OCI-LY3 (cell line): ENCODE data around the gene NDC80.

Source experiments
- H2AFZ ChIP-seq: fragments of 200-600, 300-600 bp; shearing (Covaris generic); 2 replicates; pipeline ENCODE4 v1.6.0; 2014; ENCODE audit warnings: antibody characterized with exemption, low read depth, low read length
- H3K27ac ChIP-seq: fragments of 200-600, 300-600 bp; sonication (generic); 2 replicates; pipeline ENCODE4 v1.5.1; 2014; ENCODE audit warnings: mild to moderate bottlenecking, low read length, moderate library complexity, mixed read lengths
- H3K27me3 ChIP-seq: fragments of 200-600, 300-600 bp; sonication (generic); 2 replicates; pipeline ENCODE4 v1.6.1; 2014; ENCODE audit warnings: low read depth, low read length, mixed read lengths
- H3K36me3 ChIP-seq: fragments of 200-600, 300-600 bp; sonication (generic); replicated peaks from 2 replicates; pipeline ENCODE3; 2014; ENCODE audit warnings: low read depth, low read length, mixed read lengths
- H3K4me1 ChIP-seq: fragments of 300-600, 200-600 bp; sonication (generic); 2 replicates; pipeline ENCODE4 v1.6.1; 2014; ENCODE audit warnings: low read length, mixed read lengths
- H3K4me2 ChIP-seq: fragments of 200-600, 300-600 bp; sonication (generic); 2 replicates; pipeline ENCODE4 v1.6.1; 2014; ENCODE audit warnings: low read length, mixed read lengths
- H3K4me3 ChIP-seq: fragments of 300-600, 200-600 bp; sonication (generic); 2 replicates; pipeline ENCODE4 v1.5.1; 2014; ENCODE audit warnings: antibody characterized with exemption, mild to moderate bottlenecking, low read length, moderate library complexity
- H3K79me2 ChIP-seq: fragments of 300-600, 200-600 bp; shearing (Covaris generic); 2 replicates; pipeline ENCODE4 v1.6.1; 2014; ENCODE audit warnings: mild to moderate bottlenecking, low read length, mixed read lengths
- H3K9ac ChIP-seq: fragments of 300-600, 200-600 bp; shearing (Covaris generic); 2 replicates; pipeline ENCODE4 v1.6.0; 2014; ENCODE audit warnings: mild to moderate bottlenecking, low read length, moderate library complexity
- H3K9me3 ChIP-seq: fragments of 200-600, 300-600 bp; shearing (Covaris generic); 2 replicates; pipeline ENCODE4 v1.6.1; 2014; ENCODE audit warnings: low read length, mixed read lengths; ENCODE audit not compliant: insufficient read depth
- H4K20me1 ChIP-seq: fragments of 200-600, 300-600 bp; sonication (generic); 2 replicates; pipeline ENCODE4 v1.6.1; 2016; ENCODE audit warnings: low read length, mixed read lengths; ENCODE audit not compliant: insufficient read depth
- CTCF ChIP-seq: fragments of 200-600, 300-600 bp; sonication (generic); IDR thresholded peaks from 2 replicates; pipeline ENCODE4 v1.5.1; 2014; ENCODE audit warnings: antibody characterized with exemption, low read length, low read depth
- EZH2phosphoT487 ChIP-seq: fragments of 200-600 bp; shearing (Covaris generic); IDR thresholded peaks from 2 replicates; pipeline ENCODE4 v1.6.1; 2018; ENCODE audit warnings: antibody characterized with exemption, mixed run types, low read depth

NDC80 gene

GRCh38 chr18:2529154-2529553 is 42.2 kb upstream of the NDC80 start:
- no peak overlapping the region for H3K4me3 ChIP-seq
- no peak overlapping the region for H2AFZ ChIP-seq
- no peak for TF ChIP-seq EZH2phosphoT487
- no peak for TF ChIP-seq CTCF
- no peaks in the 10 kb centered on the region for H3K9me3 ChIP-seq
- H3K27me3 ChIP-seq, result no peaks in the 10 kb centered on the region
- H3K79me2 ChIP-seq, result no peaks in the 10 kb centered on the region
- H3K36me3 ChIP-seq, result no peaks in the 10 kb centered on the region
- no peaks in the 10 kb centered on the region for H4K20me1 ChIP-seq
- no peak overlapping the region for H3K9ac ChIP-seq
- H3K27ac ChIP-seq, result no peak overlapping the region
- no peaks in the 10 kb centered on the region for H3K4me1 ChIP-seq
- no peak overlapping the region for H3K4me2 ChIP-seq

GRCh38 chr18:2531751-2532150 is 39.6 kb upstream of the NDC80 start:
- peaks cover 3% of the 10 kb centered on the region for H3K36me3 ChIP-seq
- no peaks in the 10 kb centered on the region for H3K79me2 ChIP-seq
- H3K4me2 ChIP-seq, result no peak overlapping the region
- H3K27me3 ChIP-seq, result no peaks in the 10 kb centered on the region
- H3K4me1 ChIP-seq, result no peaks in the 10 kb centered on the region
- TF ChIP-seq CTCF, result no peak
- no peak for TF ChIP-seq EZH2phosphoT487
- H3K4me3 ChIP-seq, result no peak overlapping the region
- H2AFZ ChIP-seq, result no peak overlapping the region
- H4K20me1 ChIP-seq, result no peaks in the 10 kb centered on the region
- no peak overlapping the region for H3K27ac ChIP-seq
- no peaks in the 10 kb centered on the region for H3K9me3 ChIP-seq
- H3K9ac ChIP-seq, result no peak overlapping the region

GRCh38 chr18:2532797-2533196 is 38.6 kb upstream of the NDC80 start:
- H3K4me3 ChIP-seq, result no peak overlapping the region
- no peaks in the 10 kb centered on the region for H3K4me1 ChIP-seq
- no peaks in the 10 kb centered on the region for H4K20me1 ChIP-seq
- no peak overlapping the region for H3K27ac ChIP-seq
- no peak overlapping the region for H3K4me2 ChIP-seq
- TF ChIP-seq CTCF, result no peak
- TF ChIP-seq EZH2phosphoT487, result no peak
- no peak overlapping the region for H2AFZ ChIP-seq
- peaks cover 3% of the 10 kb centered on the region for H3K36me3 ChIP-seq
- no peaks in the 10 kb centered on the region for H3K79me2 ChIP-seq
- H3K9me3 ChIP-seq, result no peaks in the 10 kb centered on the region
- H3K9ac ChIP-seq, result no peak overlapping the region
- no peaks in the 10 kb centered on the region for H3K27me3 ChIP-seq

GRCh38 chr18:2534906-2535305 is 36.5 kb upstream of the NDC80 start:
- Histone ChIP-seq H3K4me1 (no peaks in the 10 kb centered on the region), H3K4me3 (no peak overlapping the region), H3K9me3 (no peaks in the 10 kb centered on the region), H4K20me1 (no peaks in the 10 kb centered on the region), H3K4me2 (no peak overlapping the region), H2AFZ (no peak overlapping the region), H3K27me3 (no peaks in the 10 kb centered on the region), H3K79me2 (no peaks in the 10 kb centered on the region), H3K27ac (no peak overlapping the region), H3K36me3 (peaks cover 3% of the 10 kb centered on the region), H3K9ac (no peak overlapping the region)
- no peak for TF ChIP-seq CTCF
